Bronchial epithelial cell (primary cell): ENCODE measurements around the gene COL5A1. TPM values are rescaled to one million over a fixed set of nuclear protein-coding genes. Genes with fewer than 3 reads are reported as not detected.

Experiments used
- DNase-seq: peaks from one replicate; pipeline ENCODE4 v3.0.0-alpha.2; 2010; ENCODE audit warnings: low read depth
- FAIRE-seq: peaks from 2 replicates; lab custom pipeline; 2011; peaks lifted over from hg19 to GRCh38; lab: Jason Lieb, UNC
- H3K27me3 ChIP-seq: 2 replicates; pipeline ENCODE4 v1.5.1; 2011; ENCODE audit warnings: low read length; ENCODE audit not compliant: control insufficient read depth, insufficient read depth
- H3K36me3 ChIP-seq: 2 replicates; pipeline ENCODE4 v1.5.1; 2011; ENCODE audit warnings: low read length; ENCODE audit not compliant: control insufficient read depth, insufficient read depth
- H3K4me3 ChIP-seq: 2 replicates; pipeline ENCODE4 v1.5.1; 2011; ENCODE audit warnings: mild to moderate bottlenecking, low read depth, low read length, control low read depth
- total RNA-seq: library from RNA; depleted of rRNA; stranded (reverse); fragments of >200 nt; gene quantifications from 2 replicates; pipeline ENCODE4 v1.2.1, GENCODE V29; 2014
- TF ChIP-seq, protein P1 (sequence below): IDR thresholded peaks from 2 replicates; pipeline ENCODE4 v1.5.1; 2011; ENCODE audit warnings: mild to moderate bottlenecking, moderate library complexity, low read length, control low read depth, inconsistent platforms; ENCODE audit not compliant: insufficient read depth, severe bottlenecking

Gene COL5A1
- total RNA-seq, 1 donor from 2014 or later = 6.3 TPM

DNA sequence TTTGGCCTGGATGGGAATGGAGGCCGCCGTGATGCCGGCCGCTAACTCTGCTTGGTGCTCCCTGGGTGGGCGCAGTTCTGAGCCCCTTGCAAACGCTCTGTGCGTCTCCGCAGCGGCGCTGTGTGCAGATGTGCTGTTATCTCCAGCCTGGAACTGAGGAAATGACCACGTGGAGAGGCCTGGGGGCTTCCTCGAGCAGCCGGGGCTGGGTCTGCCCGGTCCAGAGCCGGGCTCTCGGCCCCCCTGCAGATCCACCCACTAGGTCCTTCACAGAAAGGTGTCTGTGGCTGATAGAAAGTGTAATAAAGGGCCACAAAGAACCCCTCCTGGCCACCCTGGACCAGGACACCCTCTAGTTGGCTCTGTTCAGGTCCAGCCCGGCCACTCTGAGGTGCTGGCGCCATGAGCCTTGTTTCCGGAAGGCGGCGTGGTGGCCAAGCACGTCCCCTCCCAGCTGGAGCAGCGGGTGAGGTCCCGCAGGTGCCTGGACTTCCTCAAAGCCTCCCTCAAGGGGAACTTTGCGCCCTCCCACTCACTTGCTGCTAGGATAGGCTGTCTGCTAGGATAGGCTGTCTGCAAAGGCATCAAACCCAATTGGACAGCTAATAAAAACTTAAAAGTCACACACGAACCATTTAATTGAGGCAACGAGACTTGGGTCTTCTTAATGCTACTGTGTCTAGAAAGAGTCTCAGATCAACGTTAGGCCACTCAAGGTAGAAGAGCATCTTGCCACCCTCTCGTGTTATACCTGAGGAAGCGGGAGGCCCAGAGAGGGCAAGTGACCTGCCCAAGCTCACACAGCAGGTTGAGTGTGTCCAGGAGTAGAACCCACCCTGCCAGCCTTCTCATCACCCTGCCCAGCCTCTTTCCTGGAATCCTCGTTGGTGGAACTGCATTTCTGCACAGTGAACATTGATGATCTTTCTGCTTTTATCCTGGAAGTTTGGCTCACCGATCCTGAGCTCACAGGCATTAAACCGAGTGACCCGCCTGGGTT is 129.7 kb downstream of the COL5A1 start:
- Histone ChIP-seq H3K27me3 (no peaks in the 10 kb centered on the region), H3K4me3 (no peak overlapping the region), H3K36me3 (no peaks in the 10 kb centered on the region)
- no peak for DNase-seq
- TF ChIP-seq, protein P1, sequence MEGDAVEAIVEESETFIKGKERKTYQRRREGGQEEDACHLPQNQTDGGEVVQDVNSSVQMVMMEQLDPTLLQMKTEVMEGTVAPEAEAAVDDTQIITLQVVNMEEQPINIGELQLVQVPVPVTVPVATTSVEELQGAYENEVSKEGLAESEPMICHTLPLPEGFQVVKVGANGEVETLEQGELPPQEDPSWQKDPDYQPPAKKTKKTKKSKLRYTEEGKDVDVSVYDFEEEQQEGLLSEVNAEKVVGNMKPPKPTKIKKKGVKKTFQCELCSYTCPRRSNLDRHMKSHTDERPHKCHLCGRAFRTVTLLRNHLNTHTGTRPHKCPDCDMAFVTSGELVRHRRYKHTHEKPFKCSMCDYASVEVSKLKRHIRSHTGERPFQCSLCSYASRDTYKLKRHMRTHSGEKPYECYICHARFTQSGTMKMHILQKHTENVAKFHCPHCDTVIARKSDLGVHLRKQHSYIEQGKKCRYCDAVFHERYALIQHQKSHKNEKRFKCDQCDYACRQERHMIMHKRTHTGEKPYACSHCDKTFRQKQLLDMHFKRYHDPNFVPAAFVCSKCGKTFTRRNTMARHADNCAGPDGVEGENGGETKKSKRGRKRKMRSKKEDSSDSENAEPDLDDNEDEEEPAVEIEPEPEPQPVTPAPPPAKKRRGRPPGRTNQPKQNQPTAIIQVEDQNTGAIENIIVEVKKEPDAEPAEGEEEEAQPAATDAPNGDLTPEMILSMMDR = no peak
- FAIRE-seq = no peak

DNA sequence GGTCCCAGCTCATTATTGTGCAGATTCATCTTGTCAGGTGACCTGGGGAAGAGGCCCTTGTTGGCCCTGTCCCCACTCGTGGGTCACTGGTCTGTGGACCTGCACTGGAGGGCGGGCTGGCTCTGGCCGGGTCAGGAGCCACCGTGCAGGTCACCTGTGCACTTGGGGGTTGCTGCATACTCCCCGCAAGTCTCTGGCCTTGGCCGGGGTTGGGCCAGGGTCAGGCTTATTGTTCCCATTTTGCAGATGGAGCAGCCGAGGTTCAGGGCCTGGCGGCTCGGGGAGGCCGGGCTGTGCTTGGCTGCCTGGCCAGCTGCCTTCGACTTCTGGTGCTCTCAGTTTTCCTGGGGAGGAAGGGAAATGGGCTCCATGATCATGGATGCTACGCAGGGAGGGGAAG is 130.7 kb downstream of the COL5A1 start:
- Histone ChIP-seq H3K27me3 (no peaks in the 10 kb centered on the region), H3K4me3 (no peak overlapping the region), H3K36me3 (no peaks in the 10 kb centered on the region)
- TF ChIP-seq, protein P1 = no peak
- FAIRE-seq (no peak), DNase-seq (no peak)

DNA sequence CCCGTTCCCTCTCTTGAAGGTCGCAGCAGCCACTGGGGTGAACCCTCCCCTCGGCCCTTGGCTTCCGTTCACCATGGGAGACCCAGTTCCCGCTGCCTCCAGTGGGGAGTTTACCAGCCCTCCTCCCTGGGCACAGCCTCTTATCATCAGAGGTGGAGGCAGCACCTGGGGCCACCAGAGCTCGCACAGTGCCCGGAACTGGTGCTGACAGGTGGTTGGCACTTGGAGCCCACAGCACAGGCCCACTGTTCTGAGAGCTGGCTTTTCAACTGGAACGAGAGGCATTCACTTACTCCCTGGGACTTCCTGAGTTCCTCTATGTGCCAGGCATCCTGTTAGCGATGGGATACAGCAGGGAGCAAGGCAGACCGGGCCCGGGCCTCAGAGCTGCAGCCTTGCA is 132.2 kb downstream of the COL5A1 start:
- no peak for FAIRE-seq
- Histone ChIP-seq H3K36me3 (no peaks in the 10 kb centered on the region), H3K4me3 (no peak overlapping the region), H3K27me3 (no peaks in the 10 kb centered on the region)
- DNase-seq = no peak
- TF ChIP-seq, protein P1 = no peak

DNA sequence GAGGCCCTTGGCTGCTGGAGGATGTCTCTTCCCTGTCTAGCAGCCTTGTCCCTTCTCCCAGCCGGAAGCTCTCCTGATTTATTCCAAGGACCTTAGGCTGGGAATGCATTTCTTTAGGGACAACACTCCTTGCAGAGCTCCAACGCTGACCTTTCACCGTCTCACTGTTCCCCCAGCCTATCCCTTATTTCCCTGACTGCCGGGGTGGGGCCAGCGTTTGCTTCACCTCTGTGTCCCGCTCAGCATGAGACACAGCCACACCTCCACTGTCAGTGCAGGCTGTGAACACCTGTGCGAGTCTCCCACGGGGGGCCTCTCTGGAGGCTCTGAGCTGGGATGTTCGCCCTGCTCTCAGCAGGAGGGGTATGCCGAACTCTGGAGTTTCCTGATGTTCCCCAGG is 132.8 kb downstream of the COL5A1 start:
- Histone ChIP-seq H3K4me3 (no peak overlapping the region), H3K36me3 (no peaks in the 10 kb centered on the region), H3K27me3 (no peaks in the 10 kb centered on the region)
- DNase-seq (no peak), FAIRE-seq (no peak)
- TF ChIP-seq, protein P1 = no peak

DNA sequence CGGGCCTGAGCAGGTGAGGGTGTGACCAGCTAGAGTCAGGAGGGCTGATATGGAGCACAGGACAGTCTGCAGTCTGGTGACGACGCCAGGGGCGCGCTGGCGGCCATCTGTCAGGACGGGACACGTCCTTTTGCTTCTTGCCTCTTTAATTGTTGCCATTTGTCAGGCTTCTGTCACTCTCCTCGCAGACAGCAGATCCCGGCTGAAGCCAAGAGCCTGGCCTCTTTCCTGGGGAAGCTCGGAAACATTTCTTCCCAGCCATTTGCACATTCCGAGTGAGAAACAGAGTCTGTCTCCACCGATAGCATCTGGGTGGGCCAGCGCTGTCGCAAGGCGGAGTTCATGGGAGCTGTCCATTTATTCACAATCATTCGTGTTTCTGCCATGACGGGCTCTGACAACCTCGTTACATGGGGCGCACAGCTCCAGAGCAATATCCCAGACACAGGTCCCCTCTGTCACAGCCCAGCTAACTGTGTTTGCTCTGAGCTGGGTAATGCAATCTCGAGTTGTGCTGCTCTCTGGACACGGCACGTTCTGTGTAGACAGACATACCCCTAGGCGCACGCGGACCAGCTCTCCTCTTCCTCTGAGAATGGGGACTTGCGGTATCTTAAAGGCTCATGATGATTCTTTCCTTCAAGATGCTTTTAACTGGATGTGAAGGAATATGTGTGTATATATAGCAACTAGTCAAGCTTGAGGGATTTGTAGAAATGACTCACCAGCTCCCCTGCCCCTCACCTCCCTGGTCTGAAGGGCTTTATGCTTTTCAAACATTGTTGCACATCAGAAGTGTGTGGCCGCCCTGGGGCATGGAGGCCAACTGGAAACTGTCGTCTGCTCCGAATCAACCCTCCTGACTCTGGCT is 133.7 kb downstream of the COL5A1 start:
- no peak overlapping the region for H3K4me3 ChIP-seq
- TF ChIP-seq, protein P1 = no peak
- H3K36me3 ChIP-seq = no peaks in the 10 kb centered on the region
- DNase-seq (no peak), FAIRE-seq (peak; percentile 7)
- no peaks in the 10 kb centered on the region for H3K27me3 ChIP-seq
